HCT116 (cell line): Measurements from ENCODE around the gene SORT1. TPM values are rescaled to one million over a fixed set of nuclear protein-coding genes. Genes with fewer than 3 reads are reported as not detected.

Experiments
- ATAC-seq: fragments of 200-7000 bp; cut with Tn5 transposase; 2 replicates; pipeline ENCODE4 v1.9.1; 2020; ENCODE audit warnings: mild to moderate bottlenecking, moderate library complexity
- BruUV-seq: library from RNA; stranded (reverse); fragments of 400-500 nt; replicated peaks from 2 replicates; lab custom pipeline; 2021; lab: Mats Ljungman, UMichigan
- CTCF ChIA-PET: fragments of 300-600 bp; sonication (Branson Sonifier 250); formaldehyde crosslinking; loops from one replicate; lab custom pipeline; 2021; ENCODE audit warnings: antibody characterized with exemption; lab: Charles Lee
- POLR2A ChIA-PET: fragments of 300-600, 350-600 bp; sonication (Branson Sonifier 250); formaldehyde crosslinking; loops from one replicate; lab custom pipeline; 2021; ENCODE audit warnings: antibody characterized with exemption; lab: Charles Lee
- RAD21 ChIA-PET, 2 experiments: fragments of 300-600 bp; sonication (Branson Sonifier 250); formaldehyde crosslinking; loops; one replicate each; lab custom pipeline; 2023; ENCODE audit warnings: low total read pairs in 2 of 2; ENCODE audit not compliant: uncharacterized antibody in 2 of 2, unreplicated experiment in 2 of 2, low non-redundant PET in 1 of 2; lab: Charles Lee
- DNase-seq: peaks from one replicate; pipeline ENCODE4 v3.0.0-alpha.2; 2010; ENCODE audit warnings: low read depth, low spot score
- H2AFZ ChIP-seq: fragments of 200-600 bp; shearing (Covaris generic), sonication (generic); 2 replicates; pipeline ENCODE4 v1.6.1; 2017; ENCODE audit warnings: low read depth, mixed run types, mixed read lengths, antibody characterized with exemption, low read length; ENCODE audit not compliant: poor library complexity, severe bottlenecking
- H3K27ac ChIP-seq: 2 replicates; pipeline ENCODE4 v1.5.1; 2012; ENCODE audit warnings: low read depth, low read length
- H3K27me3 ChIP-seq: fragments of 200-600 bp; sonication (generic); 2 replicates; pipeline ENCODE4 v1.6.1; 2016; ENCODE audit warnings: mixed run types, low read length, mixed read lengths; ENCODE audit not compliant: insufficient read depth
- H3K36me3 ChIP-seq, 2 experiments: fragments of 200-500 bp in 1 of 2; fragments of 200-600 bp in 1 of 2; sonication (Bioruptor generic) in 1 of 2; sonication (generic) in 1 of 2; 2 replicates each; pipeline versions ENCODE4 v1.5.1 to v1.6.1; 2014 to 2016; ENCODE audit warnings: low read length in 2 of 2, inconsistent platforms in 1 of 2, mixed read lengths in 1 of 2, mixed run types in 1 of 2; ENCODE audit not compliant: insufficient read depth in 2 of 2, control insufficient read depth in 1 of 2
- H3K4me1 ChIP-seq, 2 experiments: fragments of 200-600 bp in 1 of 2; sonication (generic) in 1 of 2; 2 replicates each; pipeline versions ENCODE4 v1.5.1 to v1.6.1; 2012 to 2017; ENCODE audit warnings: low read length in 2 of 2, inconsistent platforms in 1 of 2, mild to moderate bottlenecking in 1 of 2, mixed read lengths in 1 of 2, mixed run types in 1 of 2, moderate library complexity in 1 of 2; ENCODE audit not compliant: insufficient read depth in 2 of 2, control insufficient read depth in 1 of 2
- H3K4me2 ChIP-seq: fragments of 200-600 bp; sonication (generic); 2 replicates; pipeline ENCODE4 v1.6.1; 2017; ENCODE audit warnings: mixed run types, low read length, mixed read lengths
- H3K4me3 ChIP-seq, 2 experiments: fragments of 200-600 bp in 1 of 2; sonication (generic) in 1 of 2; replicated peaks in 1 of 2; 2 replicates each; pipeline ENCODE4 v1.5.1; 2011 to 2016; ENCODE audit warnings: low read length in 2 of 2, control low read depth in 1 of 2, low read depth in 1 of 2, mild to moderate bottlenecking in 1 of 2, mixed read lengths in 1 of 2, mixed run types in 1 of 2
- H3K79me2 ChIP-seq: fragments of 200-600 bp; sonication (generic); 2 replicates; pipeline ENCODE4 v1.6.1; 2017; ENCODE audit warnings: mild to moderate bottlenecking, mixed run types, low read length, moderate library complexity, mixed read lengths; ENCODE audit not compliant: insufficient read depth
- H3K9ac ChIP-seq: fragments of 200-600 bp; sonication (generic); 2 replicates; pipeline ENCODE4 v1.6.1; 2016; ENCODE audit warnings: low read length, mixed read lengths
- H3K9me2 ChIP-seq: fragments of 200-600 bp; sonication (generic), shearing (Covaris generic); 2 replicates; pipeline ENCODE4 v1.6.1; 2017; ENCODE audit warnings: mixed run types, mild to moderate bottlenecking, moderate library complexity; ENCODE audit not compliant: insufficient read depth
- H3K9me3 ChIP-seq, 2 experiments: fragments of 200-500 bp in 1 of 2; fragments of 200-600 bp in 1 of 2; sonication (Bioruptor generic) in 1 of 2; sonication (generic) in 1 of 2; 2 replicates each; pipeline ENCODE4 v1.6.1; 2014 to 2017; ENCODE audit warnings: low read length in 2 of 2, mixed read lengths in 2 of 2, inconsistent platforms in 1 of 2, low read depth in 1 of 2, mild to moderate bottlenecking in 1 of 2, mixed run types in 1 of 2, moderate library complexity in 1 of 2; ENCODE audit not compliant: control insufficient read depth in 1 of 2, insufficient read depth in 1 of 2
- H4K20me1 ChIP-seq: fragments of 200-600 bp; sonication (generic), shearing (Covaris generic); 2 replicates; pipeline ENCODE4 v1.6.1; 2017; ENCODE audit warnings: mixed run types, mild to moderate bottlenecking, moderate library complexity; ENCODE audit not compliant: insufficient read depth
- CEBPB ChIP-seq: IDR thresholded peaks from 2 replicates; pipeline ENCODE4 v1.6.1; 2012; ENCODE audit warnings: low read depth
- EGR1 ChIP-seq: IDR thresholded peaks from 2 replicates; pipeline ENCODE4 v1.6.1; 2012; ENCODE audit warnings: low read depth
- EZH2phosphoT487 ChIP-seq: fragments of 200-600 bp; IDR thresholded peaks from 2 replicates; pipeline ENCODE4 v1.6.1; 2018; ENCODE audit warnings: antibody characterized with exemption, borderline replicate concordance
- POLR2A ChIP-seq: IDR thresholded peaks from 2 replicates; pipeline ENCODE4 v1.7.0; 2011; ENCODE audit warnings: borderline replicate concordance; ENCODE audit not compliant: insufficient read depth, insufficient read length; ENCODE audit errors: extremely low read depth
- POLR2AphosphoS5 ChIP-seq: IDR thresholded peaks from 2 replicates; pipeline ENCODE4 v1.6.1; 2011; ENCODE audit warnings: mild to moderate bottlenecking, low read depth, low read length, moderate library complexity
- RAD21 ChIP-seq: IDR thresholded peaks from 2 replicates; pipeline ENCODE4 v1.6.1; 2012; ENCODE audit warnings: low read depth, mild to moderate bottlenecking
- SIN3A ChIP-seq: IDR thresholded peaks from 2 replicates; pipeline ENCODE4 v1.6.1; 2012; ENCODE audit warnings: low read depth
- SRF ChIP-seq: IDR thresholded peaks from 2 replicates; pipeline ENCODE4 v1.6.1; 2012; ENCODE audit warnings: low read depth
- TCF7L2 ChIP-seq: IDR thresholded peaks from 2 replicates; pipeline ENCODE4 v1.7.0; 2011; ENCODE audit warnings: borderline replicate concordance, inconsistent platforms; ENCODE audit not compliant: insufficient read depth, insufficient read length; ENCODE audit errors: extremely low read depth
- YY1 ChIP-seq: IDR thresholded peaks from 2 replicates; pipeline ENCODE4 v1.6.1; 2011; ENCODE audit warnings: low read length, low read depth, moderate library complexity, mild to moderate bottlenecking; ENCODE audit not compliant: insufficient replicate concordance; ENCODE audit errors: extremely low read depth
- ZFX ChIP-seq: fragments of 450-650 bp; IDR thresholded peaks from 2 replicates; pipeline ENCODE4 v1.6.1; 2017
- ZNF274 ChIP-seq: fragments of 200-500 bp; sonication (Bioruptor generic); IDR thresholded peaks from 2 replicates; pipeline ENCODE4 v1.6.1; 2014; ENCODE audit warnings: mild to moderate bottlenecking, low read depth, low read length, inconsistent platforms
- intact Hi-C: fragments of 100-400 bp; cut with micrococcal nuclease; formaldehyde crosslinking; loops from 2 replicates; pipeline ENCODE4 v1.10.0; 2022
- total RNA-seq: library from RNA; stranded (reverse); gene quantifications from one replicate; pipeline ENCODE4 v1.2.1, GENCODE V29; 2021; ENCODE audit not compliant: unreplicated experiment
- TF ChIP-seq, protein P1 (sequence below): IDR thresholded peaks from 2 replicates; pipeline ENCODE4 v1.6.1; 2011; ENCODE audit warnings: mild to moderate bottlenecking, low read length, moderate library complexity; ENCODE audit not compliant: insufficient replicate concordance; ENCODE audit errors: extremely low read depth
- TF ChIP-seq, protein P2 (sequence below): IDR thresholded peaks from 2 replicates; pipeline ENCODE4 v1.6.1; 2012
- TF ChIP-seq, protein P3 (sequence below): IDR thresholded peaks from 2 replicates; pipeline ENCODE4 v1.6.1; 2012; ENCODE audit warnings: low read depth

The SORT1 gene
- total RNA-seq, 1 experiment from 2014 or later, result 20.2 TPM

DNA sequence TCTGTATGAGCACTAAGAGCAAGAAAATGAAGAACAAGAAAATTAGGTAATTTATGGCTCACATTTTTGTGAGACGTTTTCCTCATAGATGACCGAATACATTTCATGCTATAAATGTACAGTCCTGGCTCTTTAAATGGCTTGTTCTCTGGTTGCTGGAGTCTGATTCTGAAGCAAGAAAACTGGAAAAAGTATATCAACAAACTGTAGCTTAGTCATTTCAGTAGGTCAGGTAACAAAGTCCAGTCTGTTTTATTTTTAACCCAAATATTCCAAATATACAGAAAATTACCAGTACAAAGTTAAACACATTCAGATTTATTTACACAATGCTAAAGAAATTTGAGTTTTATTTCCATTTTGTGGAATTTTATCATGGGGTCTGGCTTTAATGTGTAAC lies 88.4 kb downstream of the SORT1 start:
- Histone ChIP-seq H3K9me2 (no peaks in the 10 kb centered on the region), H3K9ac (no peak overlapping the region), H2AFZ (no peak overlapping the region), H3K27me3 (no peaks in the 10 kb centered on the region), H3K9me3 (no peaks in the 10 kb centered on the region), H3K4me3 (no peak overlapping the region), H3K4me2 (no peak overlapping the region), H3K79me2 (no peaks in the 10 kb centered on the region), H3K36me3 (no peaks in the 10 kb centered on the region), H4K20me1 (no peaks in the 10 kb centered on the region), H3K27ac (no peak overlapping the region), H3K4me1 (0 out of 4 replicates have a peak, but pooled peaks cover 0 to 3% of the 10 kb centered on the region in 2 experiments)
- RAD21 ChIA-PET, result no interaction called here
- intact Hi-C loops, result no loop called here
- BruUV-seq, result no TSS peak
- POLR2A ChIA-PET, result no interaction called here
- DNase-seq (no peak), ATAC-seq (no peak)
- CTCF ChIA-PET, result no interaction called here
- TF ChIP-seq POLR2AphosphoS5 (no peak), SRF (no peak), ZFX (no peak), EZH2phosphoT487 (no peak), YY1 (no peak), POLR2A (no peak), RAD21 (no peak), CEBPB (no peak), ZNF274 (no peak), EGR1 (no peak), TCF7L2 (no peak), SIN3A (no peak)
- TF ChIP-seq, protein P1, sequence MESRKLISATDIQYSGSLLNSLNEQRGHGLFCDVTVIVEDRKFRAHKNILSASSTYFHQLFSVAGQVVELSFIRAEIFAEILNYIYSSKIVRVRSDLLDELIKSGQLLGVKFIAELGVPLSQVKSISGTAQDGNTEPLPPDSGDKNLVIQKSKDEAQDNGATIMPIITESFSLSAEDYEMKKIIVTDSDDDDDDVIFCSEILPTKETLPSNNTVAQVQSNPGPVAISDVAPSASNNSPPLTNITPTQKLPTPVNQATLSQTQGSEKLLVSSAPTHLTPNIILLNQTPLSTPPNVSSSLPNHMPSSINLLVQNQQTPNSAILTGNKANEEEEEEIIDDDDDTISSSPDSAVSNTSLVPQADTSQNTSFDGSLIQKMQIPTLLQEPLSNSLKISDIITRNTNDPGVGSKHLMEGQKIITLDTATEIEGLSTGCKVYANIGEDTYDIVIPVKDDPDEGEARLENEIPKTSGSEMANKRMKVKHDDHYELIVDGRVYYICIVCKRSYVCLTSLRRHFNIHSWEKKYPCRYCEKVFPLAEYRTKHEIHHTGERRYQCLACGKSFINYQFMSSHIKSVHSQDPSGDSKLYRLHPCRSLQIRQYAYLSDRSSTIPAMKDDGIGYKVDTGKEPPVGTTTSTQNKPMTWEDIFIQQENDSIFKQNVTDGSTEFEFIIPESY, result no peak
- TF ChIP-seq, protein P2, sequence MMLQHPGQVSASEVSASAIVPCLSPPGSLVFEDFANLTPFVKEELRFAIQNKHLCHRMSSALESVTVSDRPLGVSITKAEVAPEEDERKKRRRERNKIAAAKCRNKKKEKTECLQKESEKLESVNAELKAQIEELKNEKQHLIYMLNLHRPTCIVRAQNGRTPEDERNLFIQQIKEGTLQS, result no peak
- TF ChIP-seq, protein P3, sequence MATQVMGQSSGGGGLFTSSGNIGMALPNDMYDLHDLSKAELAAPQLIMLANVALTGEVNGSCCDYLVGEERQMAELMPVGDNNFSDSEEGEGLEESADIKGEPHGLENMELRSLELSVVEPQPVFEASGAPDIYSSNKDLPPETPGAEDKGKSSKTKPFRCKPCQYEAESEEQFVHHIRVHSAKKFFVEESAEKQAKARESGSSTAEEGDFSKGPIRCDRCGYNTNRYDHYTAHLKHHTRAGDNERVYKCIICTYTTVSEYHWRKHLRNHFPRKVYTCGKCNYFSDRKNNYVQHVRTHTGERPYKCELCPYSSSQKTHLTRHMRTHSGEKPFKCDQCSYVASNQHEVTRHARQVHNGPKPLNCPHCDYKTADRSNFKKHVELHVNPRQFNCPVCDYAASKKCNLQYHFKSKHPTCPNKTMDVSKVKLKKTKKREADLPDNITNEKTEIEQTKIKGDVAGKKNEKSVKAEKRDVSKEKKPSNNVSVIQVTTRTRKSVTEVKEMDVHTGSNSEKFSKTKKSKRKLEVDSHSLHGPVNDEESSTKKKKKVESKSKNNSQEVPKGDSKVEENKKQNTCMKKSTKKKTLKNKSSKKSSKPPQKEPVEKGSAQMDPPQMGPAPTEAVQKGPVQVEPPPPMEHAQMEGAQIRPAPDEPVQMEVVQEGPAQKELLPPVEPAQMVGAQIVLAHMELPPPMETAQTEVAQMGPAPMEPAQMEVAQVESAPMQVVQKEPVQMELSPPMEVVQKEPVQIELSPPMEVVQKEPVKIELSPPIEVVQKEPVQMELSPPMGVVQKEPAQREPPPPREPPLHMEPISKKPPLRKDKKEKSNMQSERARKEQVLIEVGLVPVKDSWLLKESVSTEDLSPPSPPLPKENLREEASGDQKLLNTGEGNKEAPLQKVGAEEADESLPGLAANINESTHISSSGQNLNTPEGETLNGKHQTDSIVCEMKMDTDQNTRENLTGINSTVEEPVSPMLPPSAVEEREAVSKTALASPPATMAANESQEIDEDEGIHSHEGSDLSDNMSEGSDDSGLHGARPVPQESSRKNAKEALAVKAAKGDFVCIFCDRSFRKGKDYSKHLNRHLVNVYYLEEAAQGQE, result no peak
